ENCODE results near the gene ST14. TPM values are rescaled to one million over a fixed set of nuclear protein-coding genes. Genes with fewer than 3 reads are reported as not detected.
"Not testable (repeated sequence)": the region's sequence is repeated elsewhere in the genome, so short reads cannot be mapped to it uniquely, and the experiment has no call there.

Gene ST14
- total RNA-seq, 2 experiments from 2014 or later, result not detected

GRCh38 chr11:130249371-130249770 is 89.8 kb downstream of the ST14 start:
- peaks cover 14% of the 10 kb centered on the region for H3K9me3 Mint-ChIP-seq
- POLR2A ChIA-PET, result no interaction called here
- no peak for DNase-seq
- H3K4me1 Mint-ChIP-seq, result peaks cover 37% of the 10 kb centered on the region
- CTCF ChIA-PET, result no interaction called here
- no peaks in the 10 kb centered on the region for H3K27me3 Mint-ChIP-seq
- H3K4me3 Mint-ChIP-seq, result no peak overlapping the region
- no peak overlapping the region for H3K27ac Mint-ChIP-seq
- peaks cover 48% of the 10 kb centered on the region for H3K36me3 Mint-ChIP-seq (ENCODE audit: low read depth)

- peaks cover 35% of the 10 kb centered on the region for H3K4me1 Mint-ChIP-seq
- CTCF ChIA-PET, H3K27me3 Mint-ChIP-seq, H3K4me3 Mint-ChIP-seq, H3K27ac Mint-ChIP-seq, POLR2A ChIA-PET, DNase-seq: not testable (repeated sequence)
- peaks cover 14% of the 10 kb centered on the region for H3K9me3 Mint-ChIP-seq
- H3K36me3 Mint-ChIP-seq (ENCODE audit: low read depth), result peaks cover 48% of the 10 kb centered on the region
Measured at GRCh38 chr11:130249929-130250328, 90.3 kb downstream of the ST14 start.

- DNase-seq, H3K4me3 Mint-ChIP-seq, POLR2A ChIA-PET, H3K27ac Mint-ChIP-seq, CTCF ChIA-PET, H3K27me3 Mint-ChIP-seq: not testable (repeated sequence)
- Mint-ChIP-seq H3K4me1 (peaks cover 27% of the 10 kb centered on the region), H3K36me3 (ENCODE audit: low read depth) (peaks cover 53% of the 10 kb centered on the region), H3K9me3 (peaks cover 23% of the 10 kb centered on the region)
Measured at GRCh38 chr11:130251763-130252162, 92.2 kb downstream of the ST14 start.

Other genes starting within 250 kb of the ST14 start
- 10 to 100 TPM; 12.9 to 15.2 TPM for gene PRDM10, start 156.9 kb upstream of the ST14 start, total RNA-seq
- 10 to 100 TPM; 18.9 to 19.8 TPM for gene APLP2, start 89.9 kb upstream of the ST14 start, total RNA-seq
- 10 to 100 TPM; 55.4 to 61.5 TPM for gene ZBTB44, start 155.1 kb downstream of the ST14 start, total RNA-seq

Measured in activated CD4-positive, alpha-beta T cell treated with anti-CD3 and anti-CD28 coated beads, Interleukin-2, amount 10 ng/mL, durations not matched to agents 7 days and 5 days (primary cell).